Measurements from ENCODE around the gene LCN15. TPM values are rescaled to one million over a fixed set of nuclear protein-coding genes. Genes with fewer than 3 reads are reported as not detected.

The LCN15 gene
- total RNA-seq, 1 experiment from 2014 or later = not detected

- Histone ChIP-seq H3F3A (ENCODE audit: low read length, unreplicated experiment) (peaks cover 21% of the 10 kb centered on the region), H3K27ac (ENCODE audit: low read length) (no peak overlapping the region), H3K9ac (ENCODE audit: low read length) (no peak overlapping the region), H3K4me3 (ENCODE audit: low read length) (no peak overlapping the region), H2AFZ (ENCODE audit: low read length) (no peak overlapping the region), H3K4me1 (ENCODE audit: insufficient read depth, low read length) (peaks cover 17% of the 10 kb centered on the region), H4K20me1 (ENCODE audit: low read length) (peaks cover 52% of the 10 kb centered on the region), H3K9me2 (replicated peaks; ENCODE audit: low read length) (no peaks in the 10 kb centered on the region), H3K36me3 (ENCODE audit: low read depth, low read length) (peaks cover 34% of the 10 kb centered on the region), H3K79me2 (ENCODE audit: low read length) (peaks cover 53% of the 10 kb centered on the region), H3K9me3 (ENCODE audit: low read length) (no peaks in the 10 kb centered on the region), H3K4me2 (ENCODE audit: low read length) (no peak overlapping the region), H3K27me3 (ENCODE audit: low read length) (no peaks in the 10 kb centered on the region)
- TF ChIP-seq EZH2phosphoT487 (IDR thresholded peaks at IDR 0.05; ENCODE audit: borderline replicate concordance, low read length) (no peak), EZH2 (IDR thresholded peaks at IDR 0.05; ENCODE audit: low read length, unreplicated experiment) (no peak)
- TF ChIP-seq, protein P1, sequence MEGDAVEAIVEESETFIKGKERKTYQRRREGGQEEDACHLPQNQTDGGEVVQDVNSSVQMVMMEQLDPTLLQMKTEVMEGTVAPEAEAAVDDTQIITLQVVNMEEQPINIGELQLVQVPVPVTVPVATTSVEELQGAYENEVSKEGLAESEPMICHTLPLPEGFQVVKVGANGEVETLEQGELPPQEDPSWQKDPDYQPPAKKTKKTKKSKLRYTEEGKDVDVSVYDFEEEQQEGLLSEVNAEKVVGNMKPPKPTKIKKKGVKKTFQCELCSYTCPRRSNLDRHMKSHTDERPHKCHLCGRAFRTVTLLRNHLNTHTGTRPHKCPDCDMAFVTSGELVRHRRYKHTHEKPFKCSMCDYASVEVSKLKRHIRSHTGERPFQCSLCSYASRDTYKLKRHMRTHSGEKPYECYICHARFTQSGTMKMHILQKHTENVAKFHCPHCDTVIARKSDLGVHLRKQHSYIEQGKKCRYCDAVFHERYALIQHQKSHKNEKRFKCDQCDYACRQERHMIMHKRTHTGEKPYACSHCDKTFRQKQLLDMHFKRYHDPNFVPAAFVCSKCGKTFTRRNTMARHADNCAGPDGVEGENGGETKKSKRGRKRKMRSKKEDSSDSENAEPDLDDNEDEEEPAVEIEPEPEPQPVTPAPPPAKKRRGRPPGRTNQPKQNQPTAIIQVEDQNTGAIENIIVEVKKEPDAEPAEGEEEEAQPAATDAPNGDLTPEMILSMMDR (conservative IDR thresholded peaks at IDR 0.05; ENCODE audit: low read depth, low read length) = no peak
- DNase-seq (no peak), ATAC-seq (no peak)
- POLR2A ChIA-PET (ENCODE audit: unreplicated experiment) = no interaction called here
- intact Hi-C loops (cut with micrococcal nuclease) = no loop called here
- BruUV-seq (replicated peaks) = no TSS peak
- CTCF ChIA-PET = no interaction called here
These were observed 40.3 kb downstream of the LCN15 start for GRCh38 chr9:136723989-136724388.

DNA sequence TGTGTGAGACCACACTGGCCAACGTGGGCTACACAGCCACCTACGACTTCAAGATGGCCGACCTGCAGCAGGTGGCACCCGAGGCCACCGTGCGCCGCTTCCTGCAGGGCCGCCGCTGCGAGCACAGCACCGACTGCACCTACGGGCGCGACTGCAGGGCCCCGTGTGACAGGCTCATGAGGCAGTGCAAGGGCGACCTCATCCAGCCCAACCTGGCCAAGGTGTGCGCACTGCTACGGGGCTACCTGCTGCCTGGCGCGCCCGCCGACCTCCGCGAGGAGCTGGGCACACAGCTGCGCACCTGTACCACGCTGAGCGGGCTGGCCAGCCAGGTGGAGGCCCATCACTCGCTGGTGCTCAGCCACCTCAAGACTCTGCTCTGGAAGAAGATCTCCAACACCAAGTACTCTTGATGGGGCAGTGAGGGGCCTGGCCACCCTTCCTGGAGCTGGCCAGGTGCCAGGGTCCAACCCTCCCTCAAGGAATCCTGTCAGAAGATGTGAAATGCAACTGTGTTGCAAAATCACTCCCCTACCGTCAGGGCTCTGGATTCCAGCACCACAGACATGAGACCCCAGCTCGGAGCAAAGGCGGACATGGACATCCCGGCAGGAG, 40.8 kb downstream of the LCN15 start:
- Histone ChIP-seq H2AFZ (ENCODE audit: low read length) (no peak overlapping the region), H3K4me1 (ENCODE audit: insufficient read depth, low read length) (peaks cover 15% of the 10 kb centered on the region), H3K9me2 (replicated peaks; ENCODE audit: low read length) (no peaks in the 10 kb centered on the region), H3K27me3 (ENCODE audit: low read length) (no peaks in the 10 kb centered on the region), H3K9ac (ENCODE audit: low read length) (no peak overlapping the region), H3K4me3 (ENCODE audit: low read length) (no peak overlapping the region), H3K9me3 (ENCODE audit: low read length) (no peaks in the 10 kb centered on the region), H3K4me2 (ENCODE audit: low read length) (no peak overlapping the region), H3K79me2 (ENCODE audit: low read length) (peaks cover 48% of the 10 kb centered on the region), H3K27ac (ENCODE audit: low read length) (no peak overlapping the region), H3F3A (ENCODE audit: low read length, unreplicated experiment) (peaks cover 21% of the 10 kb centered on the region), H3K36me3 (ENCODE audit: low read depth, low read length) (peaks cover 34% of the 10 kb centered on the region), H4K20me1 (ENCODE audit: low read length) (peaks cover 52% of the 10 kb centered on the region)
- DNase-seq (no peak), ATAC-seq (no peak)
- intact Hi-C loops (cut with micrococcal nuclease) = no loop called here
- TF ChIP-seq, protein P1 (conservative IDR thresholded peaks at IDR 0.05; ENCODE audit: low read depth, low read length) = no peak
- TF ChIP-seq EZH2 (IDR thresholded peaks at IDR 0.05; ENCODE audit: low read length, unreplicated experiment) (no peak), EZH2phosphoT487 (IDR thresholded peaks at IDR 0.05; ENCODE audit: borderline replicate concordance, low read length) (no peak)
- ChIA-PET POLR2A (ENCODE audit: unreplicated experiment) (no interaction called here), CTCF (no interaction called here)
- no TSS peak for BruUV-seq (replicated peaks)

DNA sequence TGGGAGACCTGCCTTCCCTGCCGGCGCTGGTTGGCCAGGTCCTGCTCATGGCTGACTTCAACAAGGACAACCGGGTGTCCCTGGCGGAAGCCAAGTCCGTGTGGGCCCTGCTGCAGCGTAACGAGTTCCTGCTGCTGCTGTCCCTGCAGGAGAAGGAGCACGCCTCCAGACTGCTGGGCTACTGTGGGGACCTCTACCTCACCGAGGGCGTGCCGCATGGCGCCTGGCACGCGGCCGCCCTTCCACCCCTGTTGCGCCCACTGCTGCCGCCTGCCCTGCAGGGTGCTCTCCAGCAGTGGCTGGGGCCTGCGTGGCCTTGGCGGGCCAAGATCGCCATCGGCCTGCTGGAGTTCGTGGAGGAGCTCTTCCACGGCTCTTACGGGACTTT, 41.4 kb downstream of the LCN15 start:
- H3K79me2 ChIP-seq (ENCODE audit: low read length) = peaks cover 44% of the 10 kb centered on the region
- CTCF ChIA-PET = no interaction called here
- H3K4me2 ChIP-seq (ENCODE audit: low read length) = no peak overlapping the region
- H3K4me3 ChIP-seq (ENCODE audit: low read length) = no peak overlapping the region
- H3K9me3 ChIP-seq (ENCODE audit: low read length) = no peaks in the 10 kb centered on the region
- DNase-seq (peak; percentile 5), ATAC-seq (no peak)
- H4K20me1 ChIP-seq (ENCODE audit: low read length) = peaks cover 52% of the 10 kb centered on the region
- H3K4me1 ChIP-seq (ENCODE audit: insufficient read depth, low read length) = peaks cover 15% of the 10 kb centered on the region
- POLR2A ChIA-PET (ENCODE audit: unreplicated experiment) = no interaction called here
- no peaks in the 10 kb centered on the region for H3K9me2 ChIP-seq (replicated peaks; ENCODE audit: low read length)
- peaks cover 21% of the 10 kb centered on the region for H3F3A ChIP-seq (ENCODE audit: low read length, unreplicated experiment)
- H3K27ac ChIP-seq (ENCODE audit: low read length) = no peak overlapping the region
- TF ChIP-seq EZH2phosphoT487 (IDR thresholded peaks at IDR 0.05; ENCODE audit: borderline replicate concordance, low read length) (no peak), EZH2 (IDR thresholded peaks at IDR 0.05; ENCODE audit: low read length, unreplicated experiment) (no peak)
- TF ChIP-seq, protein P1 (conservative IDR thresholded peaks at IDR 0.05; ENCODE audit: low read depth, low read length) = no peak
- no TSS peak for BruUV-seq (replicated peaks)
- H2AFZ ChIP-seq (ENCODE audit: low read length) = no peak overlapping the region
- intact Hi-C loops (cut with micrococcal nuclease) = no loop called here
- H3K36me3 ChIP-seq (ENCODE audit: low read depth, low read length) = peaks cover 34% of the 10 kb centered on the region
- no peaks in the 10 kb centered on the region for H3K27me3 ChIP-seq (ENCODE audit: low read length)
- H3K9ac ChIP-seq (ENCODE audit: low read length) = no peak overlapping the region

All from PC-3 (cell line).